ENCODE data around the gene SRD5A3. TPM values are rescaled to one million over a fixed set of nuclear protein-coding genes. Genes with fewer than 3 reads are reported as not detected.

The SRD5A3 gene
- total RNA-seq, 4 donors from 2014 or later = 11.0 to 18.7 (median 15.5) TPM

DNA sequence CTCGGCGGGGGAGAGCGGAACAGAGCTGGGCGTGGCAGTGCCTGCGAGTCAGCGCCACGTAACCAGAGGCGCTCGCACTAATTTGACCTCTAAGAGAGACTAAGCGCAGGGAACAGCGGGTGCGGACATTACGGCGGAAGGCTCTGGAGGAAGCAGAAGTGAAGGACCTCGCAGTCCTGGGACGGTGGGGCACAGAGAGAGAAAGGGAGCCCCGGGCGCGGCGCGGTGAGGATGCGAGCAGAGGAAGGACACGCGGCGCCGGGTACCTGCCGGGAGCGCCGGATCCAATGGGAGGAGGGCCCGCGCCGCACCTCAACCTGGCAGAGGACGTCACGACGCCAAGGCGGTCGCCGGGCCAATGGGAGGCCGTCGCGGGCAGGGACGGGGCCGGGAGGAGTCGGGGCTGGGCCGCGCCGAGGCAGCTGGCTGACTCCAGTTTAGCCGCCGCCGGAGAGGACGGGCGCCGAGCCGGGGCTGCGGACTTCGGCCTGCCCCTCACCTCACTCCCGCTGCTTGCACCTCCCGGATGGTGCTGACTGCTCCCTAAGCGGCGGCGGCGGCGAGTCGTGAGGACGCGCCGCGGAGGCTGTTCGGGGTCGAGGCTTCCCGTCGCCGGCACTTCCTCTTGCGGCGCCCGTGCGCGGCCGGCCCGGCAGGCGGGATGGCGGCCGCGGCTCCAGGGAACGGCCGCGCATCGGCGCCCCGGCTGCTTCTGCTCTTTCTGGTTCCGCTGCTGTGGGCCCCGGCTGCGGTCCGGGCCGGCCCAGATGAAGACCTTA is 49.7 kb downstream of the SRD5A3 start, which contains the start of gene TMEM165:
Gene TMEM165 (plus strand): TSS at position 429 of the 779 bp plus-strand sequence. CDS start 233 bp downstream, at position 662.
- TF ChIP-seq, protein P1, sequence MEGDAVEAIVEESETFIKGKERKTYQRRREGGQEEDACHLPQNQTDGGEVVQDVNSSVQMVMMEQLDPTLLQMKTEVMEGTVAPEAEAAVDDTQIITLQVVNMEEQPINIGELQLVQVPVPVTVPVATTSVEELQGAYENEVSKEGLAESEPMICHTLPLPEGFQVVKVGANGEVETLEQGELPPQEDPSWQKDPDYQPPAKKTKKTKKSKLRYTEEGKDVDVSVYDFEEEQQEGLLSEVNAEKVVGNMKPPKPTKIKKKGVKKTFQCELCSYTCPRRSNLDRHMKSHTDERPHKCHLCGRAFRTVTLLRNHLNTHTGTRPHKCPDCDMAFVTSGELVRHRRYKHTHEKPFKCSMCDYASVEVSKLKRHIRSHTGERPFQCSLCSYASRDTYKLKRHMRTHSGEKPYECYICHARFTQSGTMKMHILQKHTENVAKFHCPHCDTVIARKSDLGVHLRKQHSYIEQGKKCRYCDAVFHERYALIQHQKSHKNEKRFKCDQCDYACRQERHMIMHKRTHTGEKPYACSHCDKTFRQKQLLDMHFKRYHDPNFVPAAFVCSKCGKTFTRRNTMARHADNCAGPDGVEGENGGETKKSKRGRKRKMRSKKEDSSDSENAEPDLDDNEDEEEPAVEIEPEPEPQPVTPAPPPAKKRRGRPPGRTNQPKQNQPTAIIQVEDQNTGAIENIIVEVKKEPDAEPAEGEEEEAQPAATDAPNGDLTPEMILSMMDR (IDR thresholded peaks at IDR 0.05; ENCODE audit: low read depth) = no peak

DNA sequence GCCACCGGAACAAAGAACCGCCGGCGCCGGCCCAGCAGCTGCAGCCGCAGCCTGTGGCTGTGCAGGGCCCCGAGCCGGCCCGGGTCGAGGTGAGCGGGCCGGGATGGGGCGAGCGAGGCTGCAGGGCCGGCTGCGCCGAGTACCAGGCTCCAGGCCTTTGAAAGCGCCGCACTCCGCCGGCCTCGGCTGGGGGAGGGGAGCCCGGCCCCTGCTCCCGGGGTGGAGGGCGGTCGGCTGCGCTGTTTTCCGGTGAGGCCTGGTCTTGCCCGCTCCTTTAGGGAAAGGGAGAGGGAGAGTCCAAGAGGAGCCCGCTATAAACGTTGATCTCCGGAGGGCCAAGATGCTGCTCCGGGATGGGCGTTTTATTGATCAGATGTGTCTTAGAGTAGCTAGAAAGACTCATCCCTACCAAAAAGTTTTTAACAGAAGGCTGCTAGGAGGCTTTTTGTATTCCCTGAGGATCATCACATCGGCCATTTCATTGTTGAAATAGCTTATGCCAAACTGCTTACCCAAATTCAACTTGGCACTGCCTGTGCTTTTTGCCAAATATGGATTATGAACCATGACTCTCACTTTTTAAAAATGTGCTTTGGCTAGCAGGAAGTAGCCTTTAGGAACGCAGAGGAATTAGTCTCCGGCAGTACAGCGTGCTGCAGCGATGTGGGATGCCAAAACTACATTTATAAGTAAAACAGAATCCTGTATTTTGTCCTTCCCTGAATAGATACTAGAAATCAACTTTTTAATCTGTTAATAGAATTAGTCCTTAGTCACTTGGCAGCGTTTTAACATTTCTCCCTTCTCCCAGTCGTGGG is 50.5 kb downstream of the SRD5A3 start:
- TF ChIP-seq, protein P1 (IDR thresholded peaks at IDR 0.05; ENCODE audit: low read depth) = no peak

DNA sequence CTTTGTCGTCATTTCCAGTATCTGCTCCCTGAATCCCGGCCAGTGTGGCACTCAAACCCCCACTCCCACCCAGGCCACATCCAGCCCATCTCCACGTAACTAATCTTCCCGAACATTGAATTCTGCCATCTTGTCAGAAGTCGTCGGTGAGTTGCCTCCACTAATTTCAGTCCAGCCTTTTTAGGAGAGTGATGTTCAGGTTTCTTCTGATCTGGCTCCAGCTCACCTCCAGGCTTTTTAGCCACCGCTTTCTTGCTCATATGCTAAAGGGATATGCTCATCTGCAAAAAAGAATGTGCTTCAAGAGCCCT is 51.0 kb downstream of the SRD5A3 start:
- TF ChIP-seq, protein P1 (IDR thresholded peaks at IDR 0.05; ENCODE audit: low read depth) = no peak

DNA sequence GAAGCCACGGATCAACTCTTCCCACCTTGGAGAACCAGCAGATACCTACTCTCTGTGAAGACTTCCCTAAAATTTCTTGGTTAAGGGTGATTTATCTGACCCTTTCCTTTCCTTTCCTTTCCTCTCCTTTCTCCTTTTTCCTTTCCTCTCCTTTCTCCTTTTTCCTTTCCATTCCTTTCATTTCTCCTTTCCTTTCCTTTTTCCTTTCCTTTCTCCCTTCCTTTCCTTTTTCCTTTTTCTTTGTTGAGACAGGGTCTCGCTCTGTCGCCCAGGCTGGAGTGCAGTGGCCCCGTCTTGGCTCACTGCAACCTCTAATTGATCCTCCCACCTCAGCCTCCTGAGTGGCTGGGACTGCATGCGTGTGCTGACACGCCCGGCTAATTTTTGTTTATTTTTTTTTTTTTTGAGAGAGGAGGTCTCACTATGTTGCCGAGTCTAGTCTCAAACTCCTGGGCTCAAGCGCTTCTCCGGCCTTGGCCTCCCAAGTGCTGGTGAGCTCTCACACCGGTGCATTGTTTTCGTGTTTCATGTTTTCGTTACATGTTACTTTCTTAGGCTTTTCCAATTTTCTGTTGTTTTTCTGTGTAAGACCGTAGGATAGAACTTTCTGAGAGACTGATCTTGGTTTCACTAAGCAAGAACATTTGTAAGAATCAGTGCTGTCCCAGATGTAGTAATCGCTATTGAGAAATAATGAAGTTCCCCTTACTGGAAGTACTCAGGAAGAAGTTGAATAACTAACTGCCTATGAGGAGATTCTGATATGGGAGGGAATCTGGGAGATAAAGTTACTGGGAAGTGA is 51.7 kb downstream of the SRD5A3 start:
- TF ChIP-seq, protein P1 (IDR thresholded peaks at IDR 0.05; ENCODE audit: low read depth) = no peak

DNA sequence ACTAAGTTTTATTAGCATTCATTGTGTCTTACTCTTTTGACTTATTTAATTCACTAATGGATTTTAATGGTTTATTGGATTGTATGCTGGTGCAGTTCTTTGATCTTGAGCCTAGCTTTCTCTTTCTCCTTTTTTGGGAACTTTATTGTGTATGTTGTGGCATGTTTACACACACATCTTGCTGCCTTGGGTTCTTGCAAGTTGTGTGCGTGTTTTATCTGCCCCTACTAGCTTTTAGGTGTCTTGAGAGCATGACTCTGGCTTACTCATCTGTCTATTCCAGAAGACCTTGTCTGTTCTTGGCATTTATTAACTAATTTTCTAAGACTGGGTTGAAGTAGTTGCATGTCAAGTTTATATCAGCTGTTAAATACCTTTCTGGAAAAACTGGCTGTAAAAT is 52.4 kb downstream of the SRD5A3 start:
- TF ChIP-seq, protein P1 (IDR thresholded peaks at IDR 0.05; ENCODE audit: low read depth) = no peak

DNA sequence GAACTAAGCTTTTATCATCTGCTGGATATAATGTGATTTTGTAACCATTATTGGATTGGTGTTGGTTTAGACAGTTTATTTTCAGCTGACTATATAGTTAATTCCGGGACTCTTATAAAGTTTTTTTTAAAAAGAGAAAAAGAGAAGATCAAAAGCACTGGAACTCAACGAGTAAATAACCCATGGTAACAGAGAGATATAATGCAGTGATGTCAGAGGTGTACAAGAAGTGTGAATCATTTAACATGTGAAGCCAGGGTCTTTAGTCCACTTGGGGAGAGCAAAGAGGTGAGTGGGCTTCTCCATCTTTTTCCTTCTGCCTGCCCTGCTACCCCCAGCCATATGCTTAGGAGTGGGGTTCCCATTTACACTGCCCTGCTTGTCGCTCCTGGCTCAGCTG is 52.9 kb downstream of the SRD5A3 start:
- TF ChIP-seq, protein P1 (IDR thresholded peaks at IDR 0.05; ENCODE audit: low read depth) = no peak

Measured in subcutaneous adipose tissue (tissue), 4 donors.